ENCODE measurements around the gene ATP11A. TPM values are rescaled to one million over a fixed set of nuclear protein-coding genes. Genes with fewer than 3 reads are reported as not detected.
"Not testable (repeated sequence)": the region's sequence is repeated elsewhere in the genome, so short reads cannot be mapped to it uniquely, and the experiment has no call there.

ATP11A gene
- total RNA-seq, 1 experiment from 2014 or later: 65.3 TPM

DNA sequence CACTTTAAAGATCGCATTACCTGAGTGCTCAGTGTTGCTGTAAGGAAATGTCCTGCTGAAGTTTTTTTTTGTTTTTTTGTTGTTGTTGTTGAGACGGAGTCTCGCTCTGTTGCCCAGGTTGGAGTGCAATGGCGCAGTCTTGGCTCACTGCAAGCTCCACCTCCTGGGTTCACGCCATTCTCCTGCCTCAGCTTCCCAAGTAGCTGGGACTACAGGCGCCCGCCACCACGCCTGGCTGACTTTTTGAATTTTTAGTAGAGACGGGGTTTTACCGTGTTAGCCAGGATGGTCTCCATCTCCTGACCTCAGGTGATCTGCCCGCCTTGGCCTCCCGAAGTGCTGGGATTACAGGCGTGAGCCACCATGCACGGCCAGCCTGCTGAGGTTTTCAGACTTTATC, 175.6 kb downstream of the ATP11A start:
- not testable (repeated sequence) for H3K27me3 ChIP-seq (ENCODE audit: insufficient read depth, low read length); H3K9me3 Mint-ChIP-seq; H2BK5ac ChIP-seq (ENCODE audit: insufficient read length, low read length); H3K4me1 ChIP-seq (ENCODE audit: insufficient read depth, low read length); H3K4me1 Mint-ChIP-seq; H3K79me1 ChIP-seq (ENCODE audit: insufficient read depth, low read depth, low read length, poor library complexity, severe bottlenecking); H2BK120ac ChIP-seq (ENCODE audit: low read depth, low read length, poor library complexity, severe bottlenecking); DNase-seq; H3K18ac ChIP-seq (ENCODE audit: insufficient read length, low read depth, low read length); H2AK5ac ChIP-seq (ENCODE audit: insufficient read length, low read length); H2BK15ac ChIP-seq (ENCODE audit: low read depth, low read length); H4K5ac ChIP-seq (ENCODE audit: insufficient read length, low read depth, low read length); H3K14ac ChIP-seq (ENCODE audit: insufficient read depth, low read length); H2BK20ac ChIP-seq (ENCODE audit: low read depth, low read length, poor library complexity, severe bottlenecking); H3T11ph ChIP-seq (ENCODE audit: low read length); H3K4me3 Mint-ChIP-seq; H4K8ac ChIP-seq (replicated peaks; ENCODE audit: insufficient read length, low read depth, low read length); H3K9me3 ChIP-seq (ENCODE audit: control insufficient read depth, low read depth, low read length); H3K4ac ChIP-seq (ENCODE audit: low read depth, low read length); H4K91ac ChIP-seq (ENCODE audit: insufficient read length, low read depth, low read length); H3K23me2 ChIP-seq (ENCODE audit: insufficient read length, low read depth, low read length, poor library complexity, severe bottlenecking); H3K23ac ChIP-seq (ENCODE audit: insufficient read length, low read depth, low read length); H2BK12ac ChIP-seq (ENCODE audit: insufficient read length, low read depth, low read length); H3K9ac ChIP-seq (ENCODE audit: extremely low read depth, insufficient read length, low read length); H3K79me2 ChIP-seq (ENCODE audit: insufficient read depth, low read length); H3K4me2 ChIP-seq (ENCODE audit: insufficient read depth, insufficient read length, low read length); H2AFZ ChIP-seq (ENCODE audit: low read length); H3K27me3 Mint-ChIP-seq (ENCODE audit: low read depth); H3K27ac ChIP-seq (ENCODE audit: insufficient read length, low read depth, low read length); H3K56ac ChIP-seq (ENCODE audit: insufficient read length, low read depth, low read length); H4K20me1 ChIP-seq (ENCODE audit: control insufficient read depth, insufficient read depth, insufficient read length)
- Mint-ChIP-seq H3K27ac (peak overlapping the region in 1 of 3 experiments; percentile 82; a peak in 3 of 7 replicates), H3K36me3 (ENCODE audit: insufficient read depth in 1 of 3, low read depth in 3 of 3) (peaks cover 35 to 64% (median 61%) of the 10 kb centered on the region in 3 experiments; a peak in 6 of 7 replicates)
- WGBS (ENCODE audit: extremely low coverage, insufficient read length, low lambda C conversion rate): no CpG with 5 or more reads among the region's 14 CpGs

Measured in H9 (cell line).